Fibroblast of pulmonary artery (primary cell): ENCODE data around the gene NPTX1.

Experiments
- DNase-seq: peaks from one replicate; pipeline ENCODE4 v3.0.0-alpha.2; 2010; ENCODE audit warnings: low read depth
- H3K4me3 ChIP-seq: replicated peaks from 2 replicates; pipeline ENCODE4 v1.5.1; 2011; ENCODE audit warnings: low read depth, mild to moderate bottlenecking, control low read depth, low read length, moderate library complexity
- TF ChIP-seq, protein P1 (sequence below): IDR thresholded peaks from 2 replicates; pipeline ENCODE4 v1.5.1; 2011; ENCODE audit warnings: mild to moderate bottlenecking, control low read depth, low read length, inconsistent platforms; ENCODE audit errors: missing control alignments

The NPTX1 gene

DNA sequence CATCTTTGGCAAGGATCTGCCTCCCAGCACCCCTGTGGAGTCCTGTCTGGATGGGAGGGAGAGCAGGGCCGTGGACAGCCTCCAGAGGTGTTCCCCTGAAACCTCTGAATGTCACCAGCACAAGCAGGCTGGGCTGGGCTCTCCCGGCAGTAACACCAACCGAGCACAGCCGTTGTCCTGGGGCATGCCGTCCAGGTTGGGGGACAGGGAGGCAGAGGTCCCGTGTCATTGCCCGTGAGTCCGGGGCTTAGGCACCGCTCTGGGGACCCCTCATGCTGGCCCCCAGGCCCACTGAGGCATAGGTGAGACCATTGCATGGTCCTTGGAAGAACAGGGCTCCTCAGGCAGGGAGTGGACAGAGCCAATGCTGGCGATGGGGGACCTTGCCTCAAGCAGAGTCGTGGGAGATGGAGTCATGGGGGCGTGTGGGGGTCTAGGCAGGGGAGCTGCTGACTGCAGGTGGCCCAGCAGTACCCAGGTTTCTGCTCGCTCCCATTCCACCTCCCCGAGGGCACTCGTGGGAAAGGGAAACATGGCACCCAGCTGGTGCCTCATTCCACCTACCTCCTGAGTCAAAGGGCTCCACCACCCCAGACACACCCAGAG lies 44.0 kb downstream of the NPTX1 start:
- TF ChIP-seq, protein P1, sequence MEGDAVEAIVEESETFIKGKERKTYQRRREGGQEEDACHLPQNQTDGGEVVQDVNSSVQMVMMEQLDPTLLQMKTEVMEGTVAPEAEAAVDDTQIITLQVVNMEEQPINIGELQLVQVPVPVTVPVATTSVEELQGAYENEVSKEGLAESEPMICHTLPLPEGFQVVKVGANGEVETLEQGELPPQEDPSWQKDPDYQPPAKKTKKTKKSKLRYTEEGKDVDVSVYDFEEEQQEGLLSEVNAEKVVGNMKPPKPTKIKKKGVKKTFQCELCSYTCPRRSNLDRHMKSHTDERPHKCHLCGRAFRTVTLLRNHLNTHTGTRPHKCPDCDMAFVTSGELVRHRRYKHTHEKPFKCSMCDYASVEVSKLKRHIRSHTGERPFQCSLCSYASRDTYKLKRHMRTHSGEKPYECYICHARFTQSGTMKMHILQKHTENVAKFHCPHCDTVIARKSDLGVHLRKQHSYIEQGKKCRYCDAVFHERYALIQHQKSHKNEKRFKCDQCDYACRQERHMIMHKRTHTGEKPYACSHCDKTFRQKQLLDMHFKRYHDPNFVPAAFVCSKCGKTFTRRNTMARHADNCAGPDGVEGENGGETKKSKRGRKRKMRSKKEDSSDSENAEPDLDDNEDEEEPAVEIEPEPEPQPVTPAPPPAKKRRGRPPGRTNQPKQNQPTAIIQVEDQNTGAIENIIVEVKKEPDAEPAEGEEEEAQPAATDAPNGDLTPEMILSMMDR, result no peak
- DNase-seq, result no peak
- no peak overlapping the region for H3K4me3 ChIP-seq

DNA sequence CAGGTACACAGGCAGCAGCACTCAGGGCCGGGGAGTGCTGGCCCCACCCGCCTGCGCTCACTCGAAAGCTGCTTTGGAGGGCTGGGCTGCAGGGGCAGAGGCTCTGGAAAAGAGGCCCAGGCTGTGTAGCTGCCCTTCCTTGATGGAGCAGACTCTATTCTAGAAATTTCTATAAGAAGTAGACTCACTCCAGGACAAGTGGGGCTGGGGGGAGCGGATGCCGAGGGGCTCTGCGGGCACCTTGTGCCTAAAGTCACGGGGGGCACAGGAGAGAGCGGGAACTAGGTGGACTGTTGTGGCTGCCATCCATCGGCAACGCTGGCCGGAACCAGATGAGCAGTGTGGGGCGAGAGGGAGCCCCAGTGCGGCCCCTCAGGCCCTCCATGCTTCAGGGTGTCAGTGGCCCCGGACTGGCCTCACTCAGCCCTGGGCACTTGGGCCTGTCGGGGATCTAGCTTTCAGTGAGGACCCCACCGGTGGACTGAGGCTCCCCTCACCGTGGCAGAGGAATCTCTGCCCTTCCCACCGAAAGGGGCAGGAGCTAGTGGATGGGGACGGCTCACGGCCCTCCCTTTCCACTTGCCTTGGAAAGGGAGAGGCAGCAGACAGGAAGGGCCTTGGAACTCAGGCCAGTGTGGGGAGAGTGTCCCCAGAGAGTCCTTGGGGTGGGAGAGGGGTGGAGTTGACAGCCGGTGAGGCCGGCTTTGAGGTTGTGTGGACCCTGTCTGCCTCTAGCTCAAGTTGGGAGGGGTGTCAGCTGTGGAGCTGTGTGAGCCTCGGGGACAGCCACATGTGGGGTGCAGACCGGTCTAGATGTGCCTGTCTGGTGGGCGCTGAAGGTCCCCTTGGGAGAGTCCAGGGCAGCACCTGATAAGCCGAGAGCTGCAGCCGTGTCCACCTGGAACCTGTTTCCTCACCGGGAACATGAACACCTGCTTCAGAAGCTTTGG lies 44.9 kb downstream of the NPTX1 start:
- TF ChIP-seq, protein P1, result no peak
- no peak overlapping the region for H3K4me3 ChIP-seq
- DNase-seq, result no peak

DNA sequence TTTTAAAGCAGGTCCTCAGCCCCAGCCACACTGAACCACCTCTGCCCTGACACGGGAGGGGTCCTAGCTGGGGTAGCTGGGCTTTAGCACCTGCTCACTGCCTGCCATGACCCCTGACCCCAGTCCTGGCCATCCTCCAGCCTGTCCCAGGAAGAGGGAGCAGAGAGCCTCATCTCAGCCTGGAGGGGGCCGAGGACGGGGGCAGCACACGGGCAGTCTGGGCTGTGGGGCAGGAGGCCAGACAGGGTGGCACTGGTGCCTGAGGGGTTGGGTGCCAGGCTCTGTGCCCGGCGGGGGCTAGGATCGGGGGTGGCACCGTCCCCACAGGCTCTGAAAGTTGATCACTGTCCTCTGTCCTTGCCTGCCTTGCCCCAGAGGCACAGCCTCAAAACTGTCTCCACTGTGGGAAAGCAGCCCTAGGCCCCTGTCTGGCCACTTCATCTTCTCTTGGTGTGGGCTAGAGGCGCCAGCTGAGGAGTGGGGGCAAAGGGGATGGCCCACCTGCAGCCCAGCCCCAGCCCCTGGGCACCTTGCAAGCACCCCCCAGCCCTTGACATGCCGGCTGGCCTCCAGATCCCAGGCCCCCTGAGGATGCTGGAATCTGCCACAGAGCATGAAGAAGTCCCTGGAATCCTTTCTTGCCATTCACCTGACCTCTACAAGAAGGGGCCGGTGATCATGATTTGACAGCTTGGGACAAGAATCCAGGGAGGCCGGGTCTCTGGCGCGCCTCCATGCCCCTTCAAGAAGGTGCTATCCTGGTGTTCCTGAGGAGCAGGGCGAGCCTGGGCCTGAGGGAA lies 45.8 kb downstream of the NPTX1 start:
- no peak overlapping the region for H3K4me3 ChIP-seq
- TF ChIP-seq, protein P1, result no peak
- no peak for DNase-seq

DNA sequence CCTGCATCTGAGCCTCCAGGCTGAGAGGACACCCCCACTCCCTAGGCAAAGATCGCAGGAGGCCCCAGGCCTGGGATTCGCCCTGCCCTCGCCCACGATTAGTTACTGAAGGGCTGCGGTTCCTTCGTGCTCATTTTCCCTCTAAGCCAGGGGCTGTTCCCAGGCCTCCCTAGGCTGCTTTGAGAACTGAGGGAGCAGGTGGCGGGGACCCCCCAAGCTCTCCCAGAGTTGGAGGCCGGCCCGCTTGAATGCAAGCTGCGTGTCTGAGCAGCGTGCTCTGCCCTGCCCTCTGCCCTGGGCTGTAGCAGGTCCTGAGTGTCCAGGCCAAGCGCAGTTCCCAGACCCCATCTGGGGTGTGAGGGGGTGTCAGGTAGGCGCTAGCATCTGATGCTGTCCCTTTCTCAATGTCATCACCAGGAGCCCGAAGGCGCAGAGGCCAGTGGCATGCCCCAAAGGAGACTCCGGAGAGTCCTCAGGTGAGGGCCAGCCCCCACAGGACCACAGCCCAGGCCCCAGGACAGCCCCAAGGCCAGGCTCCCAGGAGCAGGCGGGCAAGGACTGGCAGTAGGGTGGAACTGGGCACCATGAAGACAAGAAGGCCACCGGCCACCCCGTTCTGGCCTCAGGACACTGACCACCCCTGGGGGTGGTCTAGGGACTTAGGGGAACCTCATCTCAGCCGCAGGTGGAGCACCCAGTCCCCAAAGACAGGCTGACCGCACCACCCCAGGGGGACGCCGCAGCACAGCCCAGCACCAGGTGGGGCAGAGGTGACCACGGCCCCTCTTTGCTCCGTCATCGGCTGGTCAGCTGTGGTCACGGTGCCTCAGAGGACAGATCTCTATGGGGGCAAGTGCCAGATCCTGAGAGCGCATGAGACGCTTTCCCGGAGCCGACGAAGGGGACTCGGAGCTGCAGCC lies 46.8 kb downstream of the NPTX1 start:
- DNase-seq, result no peak
- TF ChIP-seq, protein P1, result no peak
- no peak overlapping the region for H3K4me3 ChIP-seq

DNA sequence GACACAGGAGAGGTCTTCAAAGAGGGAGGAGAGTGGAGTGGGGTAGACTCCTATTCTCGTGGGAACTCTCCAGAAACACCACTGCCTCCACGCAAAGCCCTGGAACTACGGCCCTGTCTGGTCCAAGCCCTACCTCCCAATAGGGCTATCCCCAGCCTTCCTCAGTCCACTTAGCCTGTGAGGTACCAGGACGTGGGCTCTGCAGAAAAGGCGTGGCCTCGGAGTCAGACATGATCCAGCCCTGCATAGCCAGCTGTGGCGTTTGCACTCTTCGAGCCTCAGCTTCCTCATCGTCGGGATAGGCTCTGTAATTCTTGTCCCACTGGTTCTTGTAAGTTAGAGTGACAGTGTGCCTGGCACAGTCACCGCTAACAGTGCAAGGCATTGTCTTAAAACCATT lies 47.6 kb downstream of the NPTX1 start:
- TF ChIP-seq, protein P1, result no peak
- H3K4me3 ChIP-seq, result no peak overlapping the region
- DNase-seq, result no peak

DNA sequence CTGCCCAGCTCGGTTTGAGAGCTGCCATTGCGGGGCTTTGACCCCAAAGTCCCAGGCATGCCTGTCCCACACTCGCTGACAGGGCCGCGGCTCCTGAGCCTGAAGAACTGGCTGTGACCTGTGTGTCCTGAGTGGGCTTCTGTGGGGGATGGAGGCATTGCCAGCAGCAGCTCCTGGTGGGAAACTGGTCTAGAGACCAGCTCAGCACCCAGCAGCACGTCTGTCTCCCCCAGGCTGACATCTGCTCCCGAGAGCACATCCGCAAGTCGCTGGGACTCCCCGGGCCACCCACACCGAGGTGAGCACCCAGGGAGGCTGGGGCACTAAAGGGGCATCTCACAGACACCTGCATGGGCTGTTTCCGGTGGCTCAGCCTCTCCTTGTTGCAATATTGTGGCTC lies 48.0 kb downstream of the NPTX1 start:
- TF ChIP-seq, protein P1, result no peak
- DNase-seq, result no peak
- no peak overlapping the region for H3K4me3 ChIP-seq
